ENCODE measurements around the gene RLIM. TPM values are rescaled to one million over a fixed set of nuclear protein-coding genes. Genes with fewer than 3 reads are reported as not detected.

The RLIM gene
- total RNA-seq, 1 donor from 2014 or later, result 40.3 TPM

DNA sequence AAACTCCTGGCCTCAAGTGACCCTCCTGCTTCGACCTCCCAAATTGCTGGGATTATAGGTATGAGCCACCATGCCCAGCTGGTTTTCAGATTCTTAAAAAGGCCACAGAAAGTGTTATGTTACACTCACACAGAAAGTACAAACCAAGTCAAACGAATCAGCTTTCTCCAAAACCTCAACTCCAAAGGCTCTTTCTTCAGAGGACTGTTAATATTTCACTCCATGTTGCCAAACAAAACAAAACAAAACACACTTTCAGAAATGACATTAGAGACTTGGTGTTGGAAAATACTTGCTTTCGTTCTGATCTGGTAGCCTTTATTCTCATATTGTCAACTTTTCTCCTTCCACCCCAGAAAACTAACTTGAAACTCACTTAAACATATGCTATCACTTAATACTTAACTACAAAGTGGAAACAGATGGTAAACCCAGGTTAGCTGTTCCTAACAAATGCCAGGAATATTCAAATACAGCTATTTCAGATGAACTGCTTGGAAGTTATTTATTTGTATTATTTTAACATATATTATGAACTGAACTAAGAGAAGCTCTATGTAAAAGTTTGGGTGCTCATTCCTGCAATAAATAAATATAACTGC is 34.7 kb downstream of the RLIM start:
- no peak for DNase-seq (ENCODE audit: extremely low spot score, unreplicated experiment)
- no peaks in the 10 kb centered on the region for H3K4me1 Mint-ChIP-seq (ENCODE audit: unreplicated experiment)
- H3K9me3 Mint-ChIP-seq, result no peaks in the 10 kb centered on the region
- TF ChIP-seq, protein P1, sequence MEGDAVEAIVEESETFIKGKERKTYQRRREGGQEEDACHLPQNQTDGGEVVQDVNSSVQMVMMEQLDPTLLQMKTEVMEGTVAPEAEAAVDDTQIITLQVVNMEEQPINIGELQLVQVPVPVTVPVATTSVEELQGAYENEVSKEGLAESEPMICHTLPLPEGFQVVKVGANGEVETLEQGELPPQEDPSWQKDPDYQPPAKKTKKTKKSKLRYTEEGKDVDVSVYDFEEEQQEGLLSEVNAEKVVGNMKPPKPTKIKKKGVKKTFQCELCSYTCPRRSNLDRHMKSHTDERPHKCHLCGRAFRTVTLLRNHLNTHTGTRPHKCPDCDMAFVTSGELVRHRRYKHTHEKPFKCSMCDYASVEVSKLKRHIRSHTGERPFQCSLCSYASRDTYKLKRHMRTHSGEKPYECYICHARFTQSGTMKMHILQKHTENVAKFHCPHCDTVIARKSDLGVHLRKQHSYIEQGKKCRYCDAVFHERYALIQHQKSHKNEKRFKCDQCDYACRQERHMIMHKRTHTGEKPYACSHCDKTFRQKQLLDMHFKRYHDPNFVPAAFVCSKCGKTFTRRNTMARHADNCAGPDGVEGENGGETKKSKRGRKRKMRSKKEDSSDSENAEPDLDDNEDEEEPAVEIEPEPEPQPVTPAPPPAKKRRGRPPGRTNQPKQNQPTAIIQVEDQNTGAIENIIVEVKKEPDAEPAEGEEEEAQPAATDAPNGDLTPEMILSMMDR (conservative IDR thresholded peaks at IDR 0.05), result no peak
- H3K27me3 Mint-ChIP-seq, result no peaks in the 10 kb centered on the region
- no peak overlapping the region for H3K4me3 Mint-ChIP-seq
- no peak overlapping the region for H3K27ac Mint-ChIP-seq
- no peaks in the 10 kb centered on the region for H3K36me3 Mint-ChIP-seq

- Mint-ChIP-seq H3K4me1 (ENCODE audit: unreplicated experiment) (no peaks in the 10 kb centered on the region), H3K27ac (no peak overlapping the region), H3K27me3 (no peaks in the 10 kb centered on the region), H3K4me3 (no peak overlapping the region), H3K36me3 (no peaks in the 10 kb centered on the region), H3K9me3 (no peaks in the 10 kb centered on the region)
- no peak for DNase-seq (ENCODE audit: extremely low spot score, unreplicated experiment)
- TF ChIP-seq, protein P1 (conservative IDR thresholded peaks at IDR 0.05), result no peak
Observed at GRCh38 chrX:74578137-74578536, 36.3 kb downstream of the RLIM start.

DNA sequence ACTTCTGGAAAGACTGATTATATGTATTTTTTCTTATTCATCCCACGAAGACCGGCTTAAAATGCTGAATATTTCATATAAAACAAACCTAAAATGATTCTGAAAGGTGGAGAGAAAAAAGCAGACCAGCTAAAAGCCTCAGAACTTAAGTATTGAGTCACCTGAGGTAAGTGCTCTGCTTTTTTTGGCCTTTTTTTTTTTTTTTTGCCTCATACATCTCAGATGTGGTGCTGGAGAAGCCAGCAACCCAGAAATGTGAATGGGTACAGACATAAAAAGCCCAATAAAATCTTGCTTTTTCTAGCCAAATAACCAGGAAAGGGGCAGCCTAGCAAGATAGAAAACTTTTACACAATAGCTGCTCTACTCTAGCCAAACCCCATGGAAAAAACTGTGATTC is 57.0 kb downstream of the RLIM start:
- Mint-ChIP-seq H3K27me3 (no peaks in the 10 kb centered on the region), H3K4me3 (no peak overlapping the region), H3K4me1 (ENCODE audit: unreplicated experiment) (no peaks in the 10 kb centered on the region), H3K27ac (peak overlapping the region; percentile 83), H3K9me3 (peaks cover 9% of the 10 kb centered on the region), H3K36me3 (no peaks in the 10 kb centered on the region)
- DNase-seq (ENCODE audit: extremely low spot score, unreplicated experiment), result no peak
- TF ChIP-seq, protein P1 (conservative IDR thresholded peaks at IDR 0.05), result no peak

- TF ChIP-seq, protein P1 (conservative IDR thresholded peaks at IDR 0.05), result no peak
- DNase-seq (ENCODE audit: extremely low spot score, unreplicated experiment), result no peak
- H3K36me3 Mint-ChIP-seq, result no peaks in the 10 kb centered on the region
- H3K4me1 Mint-ChIP-seq (ENCODE audit: unreplicated experiment), result no peaks in the 10 kb centered on the region
- H3K27ac Mint-ChIP-seq, result no peak overlapping the region
- H3K27me3 Mint-ChIP-seq, result peaks cover 6% of the 10 kb centered on the region
- H3K4me3 Mint-ChIP-seq, result no peak overlapping the region
- peaks cover 9% of the 10 kb centered on the region for H3K9me3 Mint-ChIP-seq
Observed at GRCh38 chrX:74551934-74552333, 62.5 kb downstream of the RLIM start.

DNA sequence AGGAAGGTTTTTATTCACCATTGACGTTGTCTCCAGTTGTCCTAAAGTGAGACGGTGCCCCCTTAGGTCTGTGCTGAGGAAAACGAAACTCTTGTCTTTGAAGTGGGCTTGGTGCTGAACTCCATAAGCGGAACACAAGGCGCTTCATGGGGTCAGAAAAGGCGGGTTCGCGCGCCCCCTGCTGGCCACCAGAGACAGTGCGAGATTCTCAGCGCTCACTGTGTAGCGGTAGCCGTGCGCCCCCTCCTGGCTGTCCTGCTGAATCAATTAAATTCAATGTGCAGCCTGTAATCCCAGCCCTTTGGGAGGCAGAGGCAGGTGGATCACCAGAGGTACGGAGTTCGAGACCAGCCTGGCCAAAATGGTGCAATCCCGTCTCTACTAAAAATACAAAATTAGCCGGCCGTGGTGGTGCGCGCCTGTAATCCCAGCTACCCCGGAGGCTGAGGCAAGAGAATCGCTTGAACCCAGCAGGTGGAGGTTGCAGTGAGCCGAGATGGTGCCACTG is 64.1 kb downstream of the RLIM start:
- TF ChIP-seq, protein P1 (conservative IDR thresholded peaks at IDR 0.05), result peak; percentile 98
- H3K27me3 Mint-ChIP-seq, result peaks cover 6% of the 10 kb centered on the region
- no peak overlapping the region for H3K4me3 Mint-ChIP-seq
- no peak overlapping the region for H3K27ac Mint-ChIP-seq
- peaks cover 5% of the 10 kb centered on the region for H3K9me3 Mint-ChIP-seq
- no peaks in the 10 kb centered on the region for H3K4me1 Mint-ChIP-seq (ENCODE audit: unreplicated experiment)
- H3K36me3 Mint-ChIP-seq, result no peaks in the 10 kb centered on the region
- peak; percentile 84 for DNase-seq (ENCODE audit: extremely low spot score, unreplicated experiment)
